SK-N-SH (cell line): ENCODE data around the gene C9.
"Not testable (repeated sequence)": the region's sequence is repeated elsewhere in the genome, so short reads cannot be mapped to it uniquely, and the experiment has no call there.

ENCODE experiments used
- CTCF ChIP-seq: fragments of 200-600 bp; sonication (generic); IDR thresholded peaks from 2 replicates; pipeline ENCODE4 v1.6.1; 2017; ENCODE audit warnings: antibody characterized with exemption, mild to moderate bottlenecking, moderate library complexity
- GABPA ChIP-seq: IDR thresholded peaks from 2 replicates; pipeline ENCODE4 v1.4.0; 2012; ENCODE audit warnings: low read depth, mild to moderate bottlenecking
- POLR2AphosphoS5 ChIP-seq: IDR thresholded peaks from 2 replicates; pipeline ENCODE4 v1.6.1; 2012; ENCODE audit warnings: low read depth, low read length
- RCOR1 ChIP-seq: fragments of 150-350 bp; IDR thresholded peaks from 2 replicates; pipeline ENCODE4 v1.6.1; 2017; ENCODE audit warnings: antibody characterized with exemption, low read length
- SIN3A ChIP-seq: IDR thresholded peaks from 2 replicates; pipeline ENCODE4 v1.6.1; 2012; ENCODE audit warnings: low read depth, mild to moderate bottlenecking, low read length, moderate library complexity, borderline replicate concordance
- TAF1 ChIP-seq: IDR thresholded peaks from 2 replicates; pipeline ENCODE4 v1.6.1; 2012; ENCODE audit warnings: low read depth, mild to moderate bottlenecking, low read length, moderate library complexity, borderline replicate concordance
- TCF12 ChIP-seq: IDR thresholded peaks from 2 replicates; pipeline ENCODE4 v1.4.0; 2012
- YY1 ChIP-seq: IDR thresholded peaks from 2 replicates; pipeline ENCODE4 v1.4.0; 2012; ENCODE audit warnings: low read depth, mild to moderate bottlenecking

GRCh38 chr5:39316464-39316863 lies 47.8 kb downstream of the C9 start:
- not testable (repeated sequence) for TF ChIP-seq POLR2AphosphoS5, TAF1, TCF12, GABPA, CTCF, YY1, SIN3A, RCOR1
